ENCODE results near the gene DLK2.

The DLK2 gene

GRCh38 chr6:43465948-43466347, 10.6 kb upstream of the DLK2 start:
- Histone ChIP-seq H4K20me1 (ENCODE audit: insufficient read depth, low read length) (no peaks in the 10 kb centered on the region), H3K9ac (ENCODE audit: low read length) (no peak overlapping the region), H3K36me3 (replicated peaks; ENCODE audit: insufficient read depth, low read length) (no peaks in the 10 kb centered on the region), H3K9me2 (replicated peaks; ENCODE audit: insufficient read depth, low read length) (no peaks in the 10 kb centered on the region), H3K4me1 (ENCODE audit: low read length) (no peaks in the 10 kb centered on the region), H3K4me3 (ENCODE audit: low read length) (no peak overlapping the region), H3K27ac (ENCODE audit: low read length) (no peak overlapping the region), H3K4me2 (ENCODE audit: low read depth, low read length) (no peak overlapping the region), H3K9me3 (replicated peaks; ENCODE audit: insufficient read depth, low read length) (no peaks in the 10 kb centered on the region), H2AFZ (ENCODE audit: low read length) (no peak overlapping the region), H3K27me3 (replicated peaks; ENCODE audit: insufficient read depth, low read length) (peaks cover 11% of the 10 kb centered on the region; the same call in 1 of the 2 replicates), H3F3A (ENCODE audit: insufficient read depth, low read length) (no peaks in the 10 kb centered on the region), H3K79me2 (ENCODE audit: low read length) (no peaks in the 10 kb centered on the region)
- TF ChIP-seq EZH2 (optimal IDR thresholded peaks at IDR 0.05; ENCODE audit: low read depth, low read length) (no peak), CTCF (IDR thresholded peaks at IDR 0.05; ENCODE audit: low read length) (no peak), EZH2phosphoT487 (IDR thresholded peaks at IDR 0.05; ENCODE audit: low read length) (no peak)
- no peak for DNase-seq

GRCh38 chr6:43464337-43464736, 9.0 kb upstream of the DLK2 start:
- Histone ChIP-seq H3K36me3 (replicated peaks; ENCODE audit: insufficient read depth, low read length) (no peaks in the 10 kb centered on the region), H3K4me1 (ENCODE audit: low read length) (no peaks in the 10 kb centered on the region), H3K4me2 (ENCODE audit: low read depth, low read length) (no peak overlapping the region), H3K4me3 (ENCODE audit: low read length) (no peak overlapping the region), H3K27me3 (replicated peaks; ENCODE audit: insufficient read depth, low read length) (peaks cover 11% of the 10 kb centered on the region; the same call in 1 of the 2 replicates), H3K27ac (ENCODE audit: low read length) (no peak overlapping the region), H3K9me2 (replicated peaks; ENCODE audit: insufficient read depth, low read length) (no peaks in the 10 kb centered on the region), H2AFZ (ENCODE audit: low read length) (no peak overlapping the region), H3F3A (ENCODE audit: insufficient read depth, low read length) (no peaks in the 10 kb centered on the region), H3K9me3 (replicated peaks; ENCODE audit: insufficient read depth, low read length) (no peaks in the 10 kb centered on the region), H3K9ac (ENCODE audit: low read length) (no peak overlapping the region), H3K79me2 (ENCODE audit: low read length) (no peaks in the 10 kb centered on the region), H4K20me1 (ENCODE audit: insufficient read depth, low read length) (no peaks in the 10 kb centered on the region)
- no peak for DNase-seq
- TF ChIP-seq EZH2phosphoT487 (IDR thresholded peaks at IDR 0.05; ENCODE audit: low read length) (no peak), CTCF (IDR thresholded peaks at IDR 0.05; ENCODE audit: low read length) (no peak), EZH2 (optimal IDR thresholded peaks at IDR 0.05; ENCODE audit: low read depth, low read length) (no peak)

- H4K20me1 ChIP-seq (ENCODE audit: insufficient read depth, low read length) = no peaks in the 10 kb centered on the region
- H2AFZ ChIP-seq (ENCODE audit: low read length) = no peak overlapping the region
- H3K79me2 ChIP-seq (ENCODE audit: low read length) = no peaks in the 10 kb centered on the region
- no peak overlapping the region for H3K4me3 ChIP-seq (ENCODE audit: low read length)
- H3K9ac ChIP-seq (ENCODE audit: low read length) = no peak overlapping the region
- H3K4me2 ChIP-seq (ENCODE audit: low read depth, low read length) = no peak overlapping the region
- H3K9me2 ChIP-seq (replicated peaks; ENCODE audit: insufficient read depth, low read length) = no peaks in the 10 kb centered on the region
- no peaks in the 10 kb centered on the region for H3F3A ChIP-seq (ENCODE audit: insufficient read depth, low read length)
- no peaks in the 10 kb centered on the region for H3K9me3 ChIP-seq (replicated peaks; ENCODE audit: insufficient read depth, low read length)
- TF ChIP-seq EZH2 (optimal IDR thresholded peaks at IDR 0.05; ENCODE audit: low read depth, low read length) = no peak
- TF ChIP-seq CTCF (IDR thresholded peaks at IDR 0.05; ENCODE audit: low read length) = no peak
- no peak for TF ChIP-seq EZH2phosphoT487 (IDR thresholded peaks at IDR 0.05; ENCODE audit: low read length)
- no peak for DNase-seq
- H3K36me3 ChIP-seq (replicated peaks; ENCODE audit: insufficient read depth, low read length) = no peaks in the 10 kb centered on the region
- peaks cover 13% of the 10 kb centered on the region for H3K27me3 ChIP-seq (replicated peaks; ENCODE audit: insufficient read depth, low read length)
- H3K27ac ChIP-seq (ENCODE audit: low read length) = no peak overlapping the region
- no peaks in the 10 kb centered on the region for H3K4me1 ChIP-seq (ENCODE audit: low read length)
Measured at GRCh38 chr6:43461936-43462335, 6.6 kb upstream of the DLK2 start.
